Mesodermal cell (in vitro differentiated cells): ENCODE measurements around the gene MATN1.

Experiments used
- H3K27ac ChIP-seq: 2 replicates; pipeline ENCODE4 v1.7.0; 2013; ENCODE audit warnings: mild to moderate bottlenecking, low read depth, low read length, moderate library complexity; ENCODE audit not compliant: severe bottlenecking
- H3K36me3 ChIP-seq: 2 replicates; pipeline ENCODE4 v1.7.1; 2013; ENCODE audit warnings: mild to moderate bottlenecking, low read length, moderate library complexity; ENCODE audit not compliant: control insufficient read depth, insufficient read depth
- H3K4me1 ChIP-seq: one replicate; pipeline ENCODE4 v1.7.1; 2013; ENCODE audit warnings: mild to moderate bottlenecking, low read length; ENCODE audit not compliant: insufficient read depth, control insufficient read depth, poor library complexity, severe bottlenecking
- H3K4me3 ChIP-seq: 2 replicates; pipeline ENCODE4 v1.7.0; 2013; ENCODE audit warnings: low read length, control low read depth, mild to moderate bottlenecking; ENCODE audit not compliant: insufficient read depth, poor library complexity, severe bottlenecking; ENCODE audit errors: extremely low read depth
- H3K9me3 ChIP-seq: 2 replicates; pipeline ENCODE4 v1.7.1; 2013; ENCODE audit warnings: mild to moderate bottlenecking, low read length, moderate library complexity; ENCODE audit not compliant: control insufficient read depth
- WGBS, 2 experiments: methylation state at CpG; one replicate each; pipeline ENCODE4 v1.1.5; 2013; ENCODE audit warnings: missing lambda C conversion rate in 2 of 2; ENCODE audit not compliant: insufficient coverage in 2 of 2; 5-methylcytosine and 5-hydroxymethylcytosine counted together

Gene MATN1

DNA sequence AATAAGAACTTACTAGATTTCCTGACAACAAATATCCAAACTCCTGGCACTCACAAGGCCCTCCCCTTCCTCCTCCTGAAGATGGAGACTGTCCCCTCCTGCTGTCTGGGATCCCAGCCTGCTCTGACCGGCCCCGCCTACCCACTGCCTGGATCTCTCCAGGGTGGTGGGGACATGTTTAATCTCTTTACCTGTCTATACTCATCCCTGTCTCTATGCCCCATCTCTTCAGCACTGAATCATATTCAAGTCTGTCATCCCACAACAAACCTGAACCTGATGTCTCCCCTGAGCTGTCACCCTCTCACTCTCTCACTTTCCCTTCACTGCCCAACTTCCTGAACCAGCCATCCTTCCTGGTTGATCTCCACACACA, 22.1 kb downstream of the MATN1 start:
- no peak overlapping the region for H3K27ac ChIP-seq
- no peaks in the 10 kb centered on the region for H3K36me3 ChIP-seq
- H3K9me3 ChIP-seq = no peaks in the 10 kb centered on the region
- WGBS, 2 experiments = 79 to 80% methylated on average over 1 to 2 of the region's 2 CpGs
- H3K4me1 ChIP-seq = no peaks in the 10 kb centered on the region
- H3K4me3 ChIP-seq = no peak overlapping the region

GRCh38 chr1:30700528-30701257, 22.7 kb downstream of the MATN1 start:
- WGBS, 2 experiments = 84 to 94% methylated on average over 6 to 7 of the region's 7 CpGs
- Histone ChIP-seq H3K4me3 (no peak overlapping the region), H3K27ac (no peak overlapping the region), H3K9me3 (no peaks in the 10 kb centered on the region), H3K36me3 (no peaks in the 10 kb centered on the region), H3K4me1 (no peaks in the 10 kb centered on the region)

DNA sequence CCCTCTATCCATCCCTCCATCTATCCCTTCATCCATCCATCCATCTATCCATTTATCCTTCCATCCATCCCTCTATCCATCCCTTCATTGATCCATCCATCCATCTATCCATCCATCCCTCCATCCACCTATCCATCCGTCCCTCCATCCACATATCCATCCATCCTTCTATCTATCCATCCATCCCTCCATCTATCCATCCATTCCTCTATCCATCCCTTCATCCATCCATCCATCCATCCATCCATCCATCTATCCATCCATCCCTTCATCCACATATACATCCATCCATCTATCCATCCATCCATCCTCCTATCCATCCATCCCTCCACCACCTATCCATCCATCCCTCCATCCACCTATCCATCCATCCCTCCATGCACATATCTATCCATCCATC, 23.6 kb downstream of the MATN1 start:
- H3K9me3 ChIP-seq = no peaks in the 10 kb centered on the region
- H3K4me3 ChIP-seq = no peak overlapping the region
- no peaks in the 10 kb centered on the region for H3K36me3 ChIP-seq
- H3K4me1 ChIP-seq = no peaks in the 10 kb centered on the region
- WGBS, 2 experiments = 85 to 89% methylated on average over 1 of the region's 1 CpG
- H3K27ac ChIP-seq = no peak overlapping the region

- H3K27ac ChIP-seq = no peak overlapping the region
- H3K36me3 ChIP-seq = no peaks in the 10 kb centered on the region
- no peak overlapping the region for H3K4me3 ChIP-seq
- no peaks in the 10 kb centered on the region for H3K4me1 ChIP-seq
- WGBS, 2 experiments = 85 to 87% methylated on average over 12 of the region's 17 CpGs
- H3K9me3 ChIP-seq = no peaks in the 10 kb centered on the region
Measured at GRCh38 chr1:30698401-30698981, 24.9 kb downstream of the MATN1 start.

DNA sequence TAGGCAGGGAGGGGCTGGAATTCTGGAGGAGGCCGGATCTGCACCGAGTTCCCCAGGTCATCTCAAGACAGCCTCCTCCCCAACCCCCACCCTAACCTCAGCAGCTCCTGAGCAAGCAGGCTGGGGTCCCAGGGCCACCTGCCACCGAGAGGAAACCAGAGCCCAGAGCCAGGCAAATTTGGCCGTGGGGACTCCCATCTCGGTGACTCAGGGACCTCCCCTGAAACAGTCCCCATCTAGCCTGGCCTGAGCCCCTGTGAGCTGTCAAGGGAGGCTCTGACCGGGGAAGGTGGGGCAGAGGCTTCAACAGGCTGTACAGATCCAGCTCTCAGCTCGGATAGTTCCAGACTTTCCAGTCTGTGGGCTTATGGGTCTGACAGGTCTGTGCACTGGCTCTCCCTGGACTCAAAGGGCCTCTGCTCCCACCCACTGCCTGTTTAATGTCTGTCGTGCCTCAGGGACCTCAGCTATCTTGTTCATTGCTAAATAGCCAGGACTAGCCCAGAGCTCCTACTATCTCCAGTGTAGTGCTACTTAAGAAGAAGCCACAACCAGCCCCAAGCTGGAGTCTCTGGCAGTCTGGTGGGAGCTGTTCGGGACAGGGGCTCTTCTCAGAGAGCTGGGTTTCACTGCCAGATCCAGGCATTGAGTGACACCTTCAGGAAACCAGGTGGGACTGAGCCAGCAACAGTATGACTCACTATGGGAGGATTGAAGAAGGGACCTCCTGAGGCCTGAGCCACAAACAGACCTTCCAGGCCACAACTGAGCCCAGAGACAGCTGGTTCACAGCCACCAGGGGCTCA, 25.6 kb downstream of the MATN1 start:
- Histone ChIP-seq H3K27ac (no peak overlapping the region), H3K4me3 (no peak overlapping the region), H3K36me3 (no peaks in the 10 kb centered on the region), H3K4me1 (no peaks in the 10 kb centered on the region), H3K9me3 (no peaks in the 10 kb centered on the region)
- WGBS, 2 experiments = 80 to 85% methylated on average over 6 to 7 of the region's 9 CpGs

- Histone ChIP-seq H3K4me3 (no peak overlapping the region), H3K9me3 (no peaks in the 10 kb centered on the region), H3K4me1 (no peaks in the 10 kb centered on the region), H3K36me3 (no peaks in the 10 kb centered on the region), H3K27ac (no peak overlapping the region)
- WGBS, 2 experiments = 98 to 100% methylated on average over 4 to 5 of the region's 6 CpGs
Measured at GRCh38 chr1:30696831-30697230, 26.6 kb downstream of the MATN1 start.

DNA sequence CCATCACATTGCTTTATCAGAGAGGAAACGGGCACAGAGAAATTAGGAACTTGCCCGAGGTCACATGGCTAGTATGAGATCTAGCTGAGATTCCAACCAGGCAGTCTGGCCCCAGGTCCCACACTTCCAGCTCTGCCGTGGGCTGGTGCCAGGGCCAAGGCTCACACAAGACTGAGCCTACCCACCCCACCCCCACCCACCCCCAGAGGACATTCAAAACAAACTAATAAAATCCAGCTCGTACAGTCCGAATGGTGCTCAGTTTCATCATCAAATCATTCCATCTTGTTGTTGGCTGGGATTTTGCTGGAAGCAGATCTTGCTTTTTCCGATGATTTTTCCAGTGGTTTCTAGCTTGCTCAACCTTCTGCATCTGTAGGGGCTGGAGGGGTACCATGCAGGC, 27.9 kb downstream of the MATN1 start:
- Histone ChIP-seq H3K4me1 (no peaks in the 10 kb centered on the region), H3K9me3 (no peaks in the 10 kb centered on the region), H3K36me3 (no peaks in the 10 kb centered on the region), H3K27ac (no peak overlapping the region), H3K4me3 (no peak overlapping the region)
- 88 to 90% methylated on average over 2 to 3 of the region's 6 CpGs for WGBS, 2 experiments

GRCh38 chr1:30694280-30695175, 28.9 kb downstream of the MATN1 start:
- H3K27ac ChIP-seq = no peak overlapping the region
- H3K4me3 ChIP-seq = no peak overlapping the region
- 85 to 87% methylated on average over 4 to 5 of the region's 8 CpGs for WGBS, 2 experiments
- H3K36me3 ChIP-seq = no peaks in the 10 kb centered on the region
- no peaks in the 10 kb centered on the region for H3K9me3 ChIP-seq
- H3K4me1 ChIP-seq = no peaks in the 10 kb centered on the region

- H3K36me3 ChIP-seq = no peaks in the 10 kb centered on the region
- no peak overlapping the region for H3K27ac ChIP-seq
- 94 to 96% methylated on average over 2 to 4 of the region's 5 CpGs for WGBS, 2 experiments
- H3K4me1 ChIP-seq = no peaks in the 10 kb centered on the region
- H3K4me3 ChIP-seq = no peak overlapping the region
- no peaks in the 10 kb centered on the region for H3K9me3 ChIP-seq
Measured at GRCh38 chr1:30693822-30694221, 29.6 kb downstream of the MATN1 start.

DNA sequence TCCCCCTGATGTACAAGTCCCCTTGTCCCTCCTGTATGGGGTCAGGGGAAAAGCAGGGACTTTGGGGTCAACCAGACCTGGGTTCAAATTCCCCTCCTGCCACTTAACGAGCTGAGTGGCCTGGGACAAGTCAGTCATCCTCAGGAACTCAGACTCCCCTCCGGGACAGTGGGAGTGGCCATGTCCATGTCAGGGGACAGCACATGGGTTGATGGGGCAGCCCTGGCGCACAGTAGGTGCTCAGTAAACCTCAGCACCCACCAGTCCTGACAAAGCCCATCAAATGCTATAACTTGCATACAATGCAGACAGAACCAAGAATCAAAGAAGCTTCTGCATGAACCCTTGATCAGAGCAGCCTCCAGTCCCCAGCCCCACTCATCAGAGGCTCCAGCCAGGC, 30.0 kb downstream of the MATN1 start:
- no peaks in the 10 kb centered on the region for H3K36me3 ChIP-seq
- 93 to 100% methylated on average over 1 to 3 of the region's 3 CpGs for WGBS, 2 experiments
- H3K4me3 ChIP-seq = no peak overlapping the region
- no peaks in the 10 kb centered on the region for H3K9me3 ChIP-seq
- no peak overlapping the region for H3K27ac ChIP-seq
- no peaks in the 10 kb centered on the region for H3K4me1 ChIP-seq
